WTC11 (cell line): Measurements from ENCODE around the gene SLC22A4. TPM values are rescaled to one million over a fixed set of nuclear protein-coding genes. Genes with fewer than 3 reads are reported as not detected.

Experiments used
- ATAC-seq: fragments of 200-7000 bp; cut with Tn5 transposase; 2 replicates; pipeline ENCODE4 v1.10.0; 2021; ENCODE audit warnings: mild to moderate bottlenecking, moderate library complexity
- CTCF ChIA-PET: fragments of 300-600 bp; sonication (Branson Sonifier 250); formaldehyde crosslinking; loops from one replicate; lab custom pipeline; 2021; ENCODE audit warnings: antibody characterized with exemption; lab: Charles Lee
- POLR2A ChIA-PET: fragments of 350-600 bp; sonication (Branson Sonifier 250); formaldehyde crosslinking; loops from one replicate; lab custom pipeline; 2021; ENCODE audit warnings: antibody characterized with exemption; lab: Charles Lee
- DNase-seq: peaks from one replicate; pipeline ENCODE4 v3.0.0; 2021; ENCODE audit warnings: low spot score
- H3K27ac Mint-ChIP-seq: 2 replicates; pipeline ENCODE4 v1.8.0; 2021; ENCODE audit warnings: mixed read lengths
- H3K27me3 Mint-ChIP-seq: 2 replicates; pipeline ENCODE4 v1.8.0; 2021; ENCODE audit warnings: low read depth, mild to moderate bottlenecking, moderate library complexity, mixed read lengths
- H3K36me3 Mint-ChIP-seq: 2 replicates; pipeline ENCODE4 v1.8.0; 2021; ENCODE audit warnings: mixed read lengths
- H3K4me1 Mint-ChIP-seq: 2 replicates; pipeline ENCODE4 v1.8.0; 2022; ENCODE audit warnings: mixed read lengths
- H3K4me3 Mint-ChIP-seq: 2 replicates; pipeline ENCODE4 v1.8.0; 2021; ENCODE audit warnings: mild to moderate bottlenecking, moderate library complexity, mixed read lengths
- H3K9me3 Mint-ChIP-seq: 2 replicates; pipeline ENCODE4 v1.8.0; 2021; ENCODE audit warnings: mixed read lengths
- CREM ChIP-seq: sonication (generic); formaldehyde crosslinking; IDR thresholded peaks from 2 replicates; pipeline ENCODE4 v1.8.1; 2022; ENCODE audit warnings: mild to moderate bottlenecking, missing genetic modification reagents, moderate library complexity
- ELF4 ChIP-seq: sonication (generic); formaldehyde crosslinking; IDR thresholded peaks from 2 replicates; pipeline ENCODE4 v1.8.1; 2022; ENCODE audit warnings: low read depth, mild to moderate bottlenecking, moderate library complexity, missing genetic modification reagents
- JUN ChIP-seq: sonication (generic); formaldehyde crosslinking; IDR thresholded peaks from 2 replicates; pipeline ENCODE4 v1.8.0; 2023; ENCODE audit warnings: mild to moderate bottlenecking, missing genetic modification reagents
- NFYB ChIP-seq: sonication (generic); formaldehyde crosslinking; conservative IDR thresholded peaks from 2 replicates; pipeline ENCODE4 v1.8.0; 2022; ENCODE audit warnings: low read depth, missing genetic modification reagents
- NR1H2 ChIP-seq: sonication (generic); formaldehyde crosslinking; IDR thresholded peaks from 2 replicates; pipeline ENCODE4 v1.9.0; 2021; ENCODE audit warnings: mild to moderate bottlenecking, moderate library complexity, missing genetic modification reagents
- PRRX2 ChIP-seq: fragments of 250-450 bp; sonication (Bioruptor Pico); IDR thresholded peaks from 2 replicates; pipeline ENCODE4 v1.8.0; 2021; ENCODE audit warnings: mild to moderate bottlenecking
- RELA ChIP-seq: sonication (generic); formaldehyde crosslinking; IDR thresholded peaks from 2 replicates; pipeline ENCODE4 v1.8.1; 2022; ENCODE audit warnings: missing genetic modification reagents, mild to moderate bottlenecking, borderline replicate concordance
- TCF7 ChIP-seq: sonication (generic); formaldehyde crosslinking; IDR thresholded peaks from 2 replicates; pipeline ENCODE4 v1.8.0; 2022; ENCODE audit warnings: mild to moderate bottlenecking, low read depth, missing genetic modification reagents, moderate library complexity
- ZBTB43 ChIP-seq: sonication (generic); formaldehyde crosslinking; IDR thresholded peaks from 2 replicates; pipeline ENCODE4 v1.8.1; 2023; ENCODE audit warnings: mild to moderate bottlenecking, missing genetic modification reagents
- ZNF219 ChIP-seq: sonication (generic); formaldehyde crosslinking; IDR thresholded peaks from 2 replicates; pipeline ENCODE4 v1.8.0; 2023; ENCODE audit warnings: missing genetic modification reagents, mild to moderate bottlenecking, borderline replicate concordance
- ZNF263 ChIP-seq: sonication (generic); formaldehyde crosslinking; IDR thresholded peaks from 2 replicates; pipeline ENCODE4 v1.8.1; 2022; ENCODE audit warnings: low read depth, mild to moderate bottlenecking, moderate library complexity, missing genetic modification reagents
- ZNF317 ChIP-seq: sonication (generic); formaldehyde crosslinking; IDR thresholded peaks from 2 replicates; pipeline ENCODE4 v1.8.1; 2023; ENCODE audit warnings: low read depth, mild to moderate bottlenecking, moderate library complexity, missing genetic modification reagents, borderline replicate concordance
- ZNF512 ChIP-seq: sonication (generic); formaldehyde crosslinking; IDR thresholded peaks from 2 replicates; pipeline ENCODE4 v1.8.1; 2022; ENCODE audit warnings: missing genetic modification reagents, borderline replicate concordance
- total RNA-seq: library from RNA; stranded (reverse); gene quantifications from 3 replicates; pipeline ENCODE4 v1.2.3, GENCODE V29; 2021
- TF ChIP-seq, protein P1 (sequence below): sonication (generic); formaldehyde crosslinking; IDR thresholded peaks from 2 replicates; pipeline ENCODE4 v1.8.1; 2023; ENCODE audit warnings: mild to moderate bottlenecking, missing genetic modification reagents
- TF ChIP-seq, protein P2 (sequence below): sonication (generic); formaldehyde crosslinking; IDR thresholded peaks from 2 replicates; pipeline ENCODE4 v1.8.1; 2022; ENCODE audit warnings: low read depth, mild to moderate bottlenecking, moderate library complexity, missing genetic modification reagents, borderline replicate concordance
- TF ChIP-seq, protein P3 (sequence below): sonication (generic); formaldehyde crosslinking; IDR thresholded peaks from 2 replicates; pipeline ENCODE4 v1.8.1; 2022; ENCODE audit warnings: mild to moderate bottlenecking, moderate library complexity, missing genetic modification reagents
- TF ChIP-seq, protein P4 (sequence below): sonication (generic); formaldehyde crosslinking; IDR thresholded peaks from 2 replicates; pipeline ENCODE4 v1.8.0; 2023; ENCODE audit warnings: missing genetic modification reagents, mild to moderate bottlenecking, borderline replicate concordance

The SLC22A4 gene
- total RNA-seq, 1 experiment from 2014 or later: 0.35 TPM

GRCh38 chr5:132265336-132266030 lies 28.7 kb upstream of the SLC22A4 start:
- CTCF ChIA-PET: interaction anchor here (1.9 to 4.0 kb wide), 2 partner anchors 27 to 28 kb away, joined by 4 to 15 read pairs; no protein-coding TSS in a partner anchor
- peak; percentile 26 for ATAC-seq

DNA sequence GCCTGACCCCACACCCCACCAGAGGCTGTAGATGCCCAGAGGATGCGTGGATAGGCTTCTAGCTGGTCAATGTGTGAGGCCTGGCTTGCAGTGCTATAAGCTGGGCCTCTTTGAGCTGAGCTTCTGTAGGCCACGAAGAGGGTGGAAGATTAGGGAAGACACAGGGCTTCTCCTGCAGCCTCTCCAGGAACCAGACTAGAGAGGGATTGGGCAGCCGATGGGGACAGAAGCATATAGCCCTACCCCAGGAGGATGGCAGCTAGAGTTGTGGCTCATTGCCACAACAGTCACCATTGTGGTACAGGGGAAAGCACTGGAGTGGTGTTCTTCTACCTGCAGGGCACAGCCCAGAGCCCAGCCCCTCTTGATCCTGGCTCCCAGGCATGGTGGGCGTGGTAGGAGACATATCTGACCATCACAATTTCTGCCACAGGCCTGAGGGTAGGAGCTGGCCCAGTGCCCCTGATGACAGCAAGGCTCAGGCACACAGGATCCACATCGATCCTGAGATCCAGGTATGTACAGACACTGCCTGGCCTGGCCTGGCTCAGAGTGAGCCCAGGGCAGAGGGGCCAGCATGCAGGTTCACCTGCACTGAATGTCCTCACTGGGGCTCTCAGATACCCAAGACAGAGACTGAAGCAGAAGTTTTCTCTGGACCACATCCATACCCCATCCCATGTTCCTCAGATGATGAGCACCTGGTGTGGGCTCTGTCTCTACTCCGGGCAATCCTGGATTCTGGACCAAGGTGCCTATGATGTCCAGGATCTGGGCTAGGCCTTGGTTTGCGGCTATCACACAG lies 28.0 kb upstream of the SLC22A4 start:
- ChIA-PET CTCF (interaction anchor here (4.0 kb wide), 1 partner anchor 28 kb away, joined by 15 read pairs; no protein-coding TSS in a partner anchor), POLR2A (no interaction called here)
- ATAC-seq (no peak), DNase-seq (no peak)
- no peak overlapping the region for H3K27ac Mint-ChIP-seq
- H3K36me3 Mint-ChIP-seq: no peaks in the 10 kb centered on the region
- peaks cover 3% of the 10 kb centered on the region; the same call in 1 of the 2 replicates for H3K4me1 Mint-ChIP-seq
- H3K27me3 Mint-ChIP-seq: no peaks in the 10 kb centered on the region
- H3K4me3 Mint-ChIP-seq: no peak overlapping the region
- H3K9me3 Mint-ChIP-seq: no peaks in the 10 kb centered on the region
- TF ChIP-seq ZNF317 (CRISPR knock-in tag) (no peak), CREM (CRISPR knock-in tag) (no peak), NFYB (CRISPR knock-in tag) (no peak), ZNF219 (CRISPR knock-in tag) (no peak), ELF4 (CRISPR knock-in tag) (no peak), ZNF263 (no peak), TCF7 (CRISPR knock-in tag) (no peak)
- TF ChIP-seq, protein P1, sequence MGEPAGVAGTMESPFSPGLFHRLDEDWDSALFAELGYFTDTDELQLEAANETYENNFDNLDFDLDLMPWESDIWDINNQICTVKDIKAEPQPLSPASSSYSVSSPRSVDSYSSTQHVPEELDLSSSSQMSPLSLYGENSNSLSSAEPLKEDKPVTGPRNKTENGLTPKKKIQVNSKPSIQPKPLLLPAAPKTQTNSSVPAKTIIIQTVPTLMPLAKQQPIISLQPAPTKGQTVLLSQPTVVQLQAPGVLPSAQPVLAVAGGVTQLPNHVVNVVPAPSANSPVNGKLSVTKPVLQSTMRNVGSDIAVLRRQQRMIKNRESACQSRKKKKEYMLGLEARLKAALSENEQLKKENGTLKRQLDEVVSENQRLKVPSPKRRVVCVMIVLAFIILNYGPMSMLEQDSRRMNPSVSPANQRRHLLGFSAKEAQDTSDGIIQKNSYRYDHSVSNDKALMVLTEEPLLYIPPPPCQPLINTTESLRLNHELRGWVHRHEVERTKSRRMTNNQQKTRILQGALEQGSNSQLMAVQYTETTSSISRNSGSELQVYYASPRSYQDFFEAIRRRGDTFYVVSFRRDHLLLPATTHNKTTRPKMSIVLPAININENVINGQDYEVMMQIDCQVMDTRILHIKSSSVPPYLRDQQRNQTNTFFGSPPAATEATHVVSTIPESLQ (CRISPR knock-in tag): no peak
- TF ChIP-seq, protein P2, sequence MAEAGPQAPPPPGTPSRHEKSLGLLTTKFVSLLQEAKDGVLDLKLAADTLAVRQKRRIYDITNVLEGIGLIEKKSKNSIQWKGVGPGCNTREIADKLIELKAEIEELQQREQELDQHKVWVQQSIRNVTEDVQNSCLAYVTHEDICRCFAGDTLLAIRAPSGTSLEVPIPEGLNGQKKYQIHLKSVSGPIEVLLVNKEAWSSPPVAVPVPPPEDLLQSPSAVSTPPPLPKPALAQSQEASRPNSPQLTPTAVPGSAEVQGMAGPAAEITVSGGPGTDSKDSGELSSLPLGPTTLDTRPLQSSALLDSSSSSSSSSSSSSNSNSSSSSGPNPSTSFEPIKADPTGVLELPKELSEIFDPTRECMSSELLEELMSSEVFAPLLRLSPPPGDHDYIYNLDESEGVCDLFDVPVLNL (CRISPR knock-in tag): no peak
- TF ChIP-seq, protein P3, sequence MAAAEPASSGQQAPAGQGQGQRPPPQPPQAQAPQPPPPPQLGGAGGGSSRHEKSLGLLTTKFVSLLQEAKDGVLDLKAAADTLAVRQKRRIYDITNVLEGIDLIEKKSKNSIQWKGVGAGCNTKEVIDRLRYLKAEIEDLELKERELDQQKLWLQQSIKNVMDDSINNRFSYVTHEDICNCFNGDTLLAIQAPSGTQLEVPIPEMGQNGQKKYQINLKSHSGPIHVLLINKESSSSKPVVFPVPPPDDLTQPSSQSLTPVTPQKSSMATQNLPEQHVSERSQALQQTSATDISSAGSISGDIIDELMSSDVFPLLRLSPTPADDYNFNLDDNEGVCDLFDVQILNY (CRISPR knock-in tag): no peak

More at GRCh38 chr5:132265336-132266030, 28.7 kb upstream of the SLC22A4 start:
- H3K36me3 Mint-ChIP-seq: no peaks in the 10 kb centered on the region
- no peak for DNase-seq
- H3K27ac Mint-ChIP-seq: no peak overlapping the region
- POLR2A ChIA-PET: no interaction called here
- no peaks in the 10 kb centered on the region for H3K27me3 Mint-ChIP-seq
- no peak overlapping the region for H3K4me3 Mint-ChIP-seq
- no peaks in the 10 kb centered on the region for H3K9me3 Mint-ChIP-seq
- H3K4me1 Mint-ChIP-seq: no peaks in the 10 kb centered on the region
- no peak for TF ChIP-seq NR1H2
- TF ChIP-seq ZBTB43 (CRISPR knock-in tag): no peak
- TF ChIP-seq, protein P4, sequence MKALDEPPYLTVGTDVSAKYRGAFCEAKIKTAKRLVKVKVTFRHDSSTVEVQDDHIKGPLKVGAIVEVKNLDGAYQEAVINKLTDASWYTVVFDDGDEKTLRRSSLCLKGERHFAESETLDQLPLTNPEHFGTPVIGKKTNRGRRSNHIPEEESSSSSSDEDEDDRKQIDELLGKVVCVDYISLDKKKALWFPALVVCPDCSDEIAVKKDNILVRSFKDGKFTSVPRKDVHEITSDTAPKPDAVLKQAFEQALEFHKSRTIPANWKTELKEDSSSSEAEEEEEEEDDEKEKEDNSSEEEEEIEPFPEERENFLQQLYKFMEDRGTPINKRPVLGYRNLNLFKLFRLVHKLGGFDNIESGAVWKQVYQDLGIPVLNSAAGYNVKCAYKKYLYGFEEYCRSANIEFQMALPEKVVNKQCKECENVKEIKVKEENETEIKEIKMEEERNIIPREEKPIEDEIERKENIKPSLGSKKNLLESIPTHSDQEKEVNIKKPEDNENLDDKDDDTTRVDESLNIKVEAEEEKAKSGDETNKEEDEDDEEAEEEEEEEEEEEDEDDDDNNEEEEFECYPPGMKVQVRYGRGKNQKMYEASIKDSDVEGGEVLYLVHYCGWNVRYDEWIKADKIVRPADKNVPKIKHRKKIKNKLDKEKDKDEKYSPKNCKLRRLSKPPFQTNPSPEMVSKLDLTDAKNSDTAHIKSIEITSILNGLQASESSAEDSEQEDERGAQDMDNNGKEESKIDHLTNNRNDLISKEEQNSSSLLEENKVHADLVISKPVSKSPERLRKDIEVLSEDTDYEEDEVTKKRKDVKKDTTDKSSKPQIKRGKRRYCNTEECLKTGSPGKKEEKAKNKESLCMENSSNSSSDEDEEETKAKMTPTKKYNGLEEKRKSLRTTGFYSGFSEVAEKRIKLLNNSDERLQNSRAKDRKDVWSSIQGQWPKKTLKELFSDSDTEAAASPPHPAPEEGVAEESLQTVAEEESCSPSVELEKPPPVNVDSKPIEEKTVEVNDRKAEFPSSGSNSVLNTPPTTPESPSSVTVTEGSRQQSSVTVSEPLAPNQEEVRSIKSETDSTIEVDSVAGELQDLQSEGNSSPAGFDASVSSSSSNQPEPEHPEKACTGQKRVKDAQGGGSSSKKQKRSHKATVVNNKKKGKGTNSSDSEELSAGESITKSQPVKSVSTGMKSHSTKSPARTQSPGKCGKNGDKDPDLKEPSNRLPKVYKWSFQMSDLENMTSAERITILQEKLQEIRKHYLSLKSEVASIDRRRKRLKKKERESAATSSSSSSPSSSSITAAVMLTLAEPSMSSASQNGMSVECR: no peak
- no peak for TF ChIP-seq JUN (CRISPR knock-in tag)
- TF ChIP-seq ZNF512: no peak
- TF ChIP-seq PRRX2 (CRISPR knock-in tag): no peak
- TF ChIP-seq RELA (CRISPR knock-in tag): no peak
